ENCODE results near the gene MISP.
"Not testable (repeated sequence)": the region's sequence is repeated elsewhere in the genome, so short reads cannot be mapped to it uniquely, and the experiment has no call there.

Gene MISP

DNA sequence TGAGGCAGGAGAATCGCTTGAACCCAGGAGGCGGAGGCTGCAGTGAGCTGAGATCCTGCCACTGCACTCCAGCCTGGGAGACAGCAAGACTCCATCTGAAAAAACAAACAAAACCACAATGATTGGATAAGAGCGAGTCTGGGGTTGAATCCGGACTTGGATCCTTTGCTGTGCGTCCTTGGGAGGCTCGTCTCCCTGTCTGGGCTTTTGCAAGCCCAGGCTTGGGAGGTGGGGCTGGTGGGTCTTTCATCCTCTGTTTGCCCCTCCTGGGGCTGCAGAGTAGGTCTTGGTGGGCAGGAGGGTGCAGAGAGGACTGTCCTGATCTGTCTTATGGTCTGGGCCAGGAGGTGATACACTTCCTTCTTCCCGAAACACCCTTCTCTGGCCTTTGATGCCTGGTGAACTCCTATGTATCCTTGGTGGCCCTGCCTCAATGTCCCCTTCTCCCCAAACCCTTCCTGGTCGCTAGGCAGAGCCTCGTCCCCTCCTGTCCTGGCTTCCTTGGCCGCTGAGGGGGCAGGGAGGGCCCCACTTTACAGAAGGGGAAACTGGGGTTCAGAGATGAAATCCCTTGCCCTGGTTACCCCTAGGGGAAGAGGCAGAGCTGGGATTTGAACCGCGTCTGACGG lies 25.3 kb upstream of the MISP start:
- no peak for DNase-seq

DNA sequence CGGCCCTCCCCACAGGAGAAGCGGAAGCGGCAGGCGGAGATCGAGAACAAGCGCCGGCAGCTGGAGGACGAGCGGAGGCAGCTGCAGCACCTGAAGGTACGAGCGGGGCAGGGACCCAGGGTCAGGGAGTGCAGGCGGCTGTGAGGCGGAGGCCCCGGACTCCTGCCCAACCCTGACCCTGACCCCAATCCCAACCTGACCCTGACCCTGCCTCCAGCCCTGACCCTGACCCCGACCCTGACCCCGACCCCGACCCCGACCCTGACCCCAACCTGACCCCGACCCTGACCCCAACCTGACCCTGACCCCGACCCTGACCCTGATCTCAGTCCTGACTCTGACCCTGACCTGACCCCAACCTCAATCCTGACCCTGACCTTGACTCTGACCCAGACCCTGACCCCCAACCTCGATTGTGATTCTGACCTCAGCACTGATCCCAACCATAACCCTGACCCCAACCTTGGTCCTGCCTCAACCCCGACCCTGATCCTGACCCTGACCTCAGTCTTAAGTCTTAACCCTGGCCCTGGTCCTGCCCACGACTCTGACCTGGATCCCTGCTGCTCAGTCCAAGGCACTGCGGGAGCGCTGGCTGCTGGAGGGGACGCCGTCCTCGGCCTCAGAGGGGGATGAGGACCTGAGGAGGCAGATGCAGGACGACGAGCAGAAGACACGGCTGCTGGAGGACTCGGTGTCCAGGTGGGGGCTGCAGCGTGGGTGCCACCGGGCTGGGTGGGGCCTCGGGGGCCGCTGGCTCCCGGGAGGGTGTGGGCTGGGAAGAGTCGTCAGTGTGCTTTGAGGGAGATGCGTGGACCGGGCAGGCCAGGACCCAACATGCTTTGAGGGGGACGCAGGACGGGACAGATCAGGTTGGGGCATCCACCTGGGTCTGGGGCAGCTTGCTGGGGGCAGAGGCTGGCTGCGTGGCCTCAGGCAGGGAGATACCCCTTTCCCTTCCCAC lies 23.6 kb upstream of the MISP start:
- no peak for DNase-seq

DNA sequence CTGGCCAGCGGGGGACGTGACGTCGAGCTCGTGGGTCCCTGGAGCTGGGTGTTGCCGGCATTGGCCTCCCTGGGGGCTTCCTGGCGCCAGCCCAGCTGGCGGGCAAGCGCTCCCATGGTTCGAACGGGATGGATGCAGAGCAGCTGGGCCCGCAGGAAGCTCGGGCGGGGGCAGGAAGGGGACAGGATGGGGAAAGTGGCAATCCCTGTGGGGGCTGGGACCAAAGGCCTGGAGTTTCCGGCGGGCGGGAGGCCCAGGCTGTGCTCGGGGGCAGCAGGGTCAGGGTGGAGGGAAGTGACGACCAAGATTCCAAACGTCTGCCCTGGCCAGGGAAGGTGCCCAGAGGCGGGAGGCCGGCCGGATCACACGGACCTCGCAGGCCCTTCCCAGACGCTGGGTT lies 22.9 kb upstream of the MISP start:
- DNase-seq, result no peak

DNA sequence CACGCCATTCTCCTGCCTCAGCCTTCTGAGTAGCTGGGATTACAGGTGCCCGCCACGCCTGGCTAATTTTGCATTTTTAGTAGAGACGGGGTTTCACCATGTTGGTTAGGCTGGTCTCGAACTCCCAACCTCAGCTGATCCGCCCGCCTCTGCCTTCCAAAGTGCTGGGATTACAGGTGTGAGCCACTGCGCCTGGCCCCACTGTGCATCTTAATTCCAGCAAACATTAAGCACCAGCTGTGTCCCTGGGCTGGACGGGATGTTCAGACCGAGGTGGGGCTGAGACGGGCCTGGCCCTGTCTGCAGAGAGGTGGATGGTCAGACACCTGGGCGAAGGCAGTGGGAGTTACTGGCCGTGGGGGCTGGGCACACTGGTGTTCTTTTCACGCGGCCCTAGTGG lies 21.3 kb upstream of the MISP start:
- DNase-seq, result not testable (repeated sequence)

DNA sequence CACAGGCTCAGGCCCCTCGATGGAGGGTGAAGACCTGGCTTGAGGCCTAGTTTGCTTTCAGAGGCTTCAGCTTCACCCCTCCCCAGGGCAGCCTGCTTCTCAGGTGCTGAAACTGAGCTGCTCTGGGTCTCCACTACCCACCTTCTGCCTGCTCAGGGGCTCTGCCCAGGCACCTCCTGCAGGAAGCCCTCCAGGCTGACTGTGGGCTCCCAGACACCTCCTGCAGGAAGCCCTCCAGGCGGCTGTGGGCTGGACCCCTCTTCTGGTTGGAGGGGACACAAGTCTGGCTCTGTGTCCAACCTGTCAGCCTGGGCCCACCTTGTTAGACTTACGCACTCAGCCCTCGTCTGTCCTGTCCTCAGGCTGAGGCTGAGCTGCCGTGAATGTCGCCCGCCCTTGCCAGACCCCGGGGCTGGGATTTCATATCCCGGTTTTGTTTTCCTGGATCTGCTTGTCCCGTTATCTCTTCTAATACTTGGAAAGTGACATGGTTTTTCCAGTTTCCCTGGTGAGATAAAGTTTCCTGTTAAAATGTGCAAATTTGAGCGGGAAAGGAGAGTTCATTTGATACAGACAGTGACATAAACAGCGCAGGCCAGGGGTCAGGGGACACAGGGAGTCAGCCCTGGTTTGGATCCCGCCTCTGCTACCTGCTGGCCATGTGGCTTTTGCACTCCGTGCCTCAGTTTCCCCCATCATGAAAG lies 20.8 kb upstream of the MISP start:
- DNase-seq, result no peak

DNA sequence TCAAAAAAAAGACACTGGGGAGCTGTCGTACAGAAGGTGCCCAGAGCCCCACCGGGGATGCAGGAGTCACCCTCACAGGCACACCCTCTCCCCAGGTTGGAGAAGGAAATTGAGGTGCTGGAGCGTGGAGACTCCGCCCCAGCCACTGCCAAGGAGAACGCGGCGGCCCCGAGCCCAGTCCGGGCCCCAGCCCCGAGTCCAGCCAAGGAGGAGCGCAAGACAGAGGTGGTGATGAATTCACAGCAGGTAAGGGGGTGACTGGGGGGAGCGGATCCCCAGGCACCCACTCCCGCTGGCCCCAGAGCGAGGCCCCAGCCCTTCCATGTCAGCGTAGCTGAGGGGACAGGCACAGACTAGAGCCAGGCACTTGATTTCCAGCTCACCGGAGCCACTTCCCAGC lies 19.9 kb upstream of the MISP start:
- DNase-seq, result no peak

DNA sequence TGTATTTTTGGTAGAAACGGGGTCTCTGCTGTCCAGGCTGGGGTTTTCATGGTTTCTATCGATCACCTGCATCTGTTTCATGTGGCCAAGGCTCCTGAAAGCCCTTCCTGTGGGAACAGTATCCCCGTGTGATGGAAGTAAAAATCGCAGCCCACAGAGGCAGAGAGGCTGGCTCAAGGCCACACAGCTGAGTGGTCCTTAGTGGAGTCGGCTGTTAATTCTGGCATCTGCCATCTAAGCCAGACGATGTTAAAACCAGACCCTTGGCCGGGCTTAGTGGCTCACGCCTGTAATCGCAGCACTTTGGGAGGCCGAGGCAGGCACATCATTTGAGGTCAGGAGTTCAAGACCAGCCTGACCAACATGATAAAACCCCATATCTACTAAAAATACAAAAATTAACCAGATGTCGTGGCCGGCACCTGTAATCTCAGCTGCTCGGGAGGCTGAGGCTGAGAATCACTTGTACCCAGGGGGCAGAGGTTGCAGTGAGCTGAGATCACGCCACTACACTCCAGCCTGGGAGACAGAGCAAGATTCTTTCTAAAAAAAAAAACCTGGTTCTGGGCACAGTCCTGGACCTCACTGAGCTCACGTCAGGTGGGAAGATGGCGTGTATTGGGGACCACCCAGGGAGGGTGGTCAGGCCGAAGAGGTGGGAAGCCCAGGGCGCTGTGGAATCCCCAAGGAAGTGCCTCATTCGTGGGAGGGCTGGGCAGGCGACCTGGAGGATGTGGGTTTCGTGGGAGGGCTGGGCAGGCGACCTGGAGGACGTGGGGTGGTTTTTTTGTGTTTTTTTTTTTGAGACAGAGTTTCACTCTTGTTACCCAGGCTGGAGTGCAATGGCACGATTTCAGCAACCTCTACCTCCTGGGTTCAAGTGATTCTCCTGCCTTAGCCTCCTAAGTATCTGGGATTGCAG lies 18.5 kb upstream of the MISP start:
- no peak for DNase-seq

DNA sequence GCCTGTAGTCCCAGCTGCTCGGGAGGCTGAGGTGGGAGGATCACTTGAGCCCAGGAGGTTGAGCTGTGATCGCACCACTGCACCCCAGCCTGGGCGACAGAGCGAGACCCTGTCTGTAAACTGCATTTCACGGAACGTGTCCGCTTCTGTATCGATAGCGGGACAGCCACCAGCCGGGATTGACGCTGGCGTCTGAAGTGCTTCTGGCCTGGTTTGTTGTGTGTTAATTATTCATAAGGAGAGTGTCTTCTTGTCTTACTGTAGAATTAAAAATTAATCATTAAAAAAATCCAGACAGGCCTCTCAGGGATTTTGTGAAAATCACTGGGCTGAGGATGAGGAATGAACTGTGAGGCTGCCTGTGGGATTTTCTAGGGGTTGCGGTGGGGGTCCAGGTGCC lies 16.2 kb upstream of the MISP start:
- DNase-seq, result no peak

DNA sequence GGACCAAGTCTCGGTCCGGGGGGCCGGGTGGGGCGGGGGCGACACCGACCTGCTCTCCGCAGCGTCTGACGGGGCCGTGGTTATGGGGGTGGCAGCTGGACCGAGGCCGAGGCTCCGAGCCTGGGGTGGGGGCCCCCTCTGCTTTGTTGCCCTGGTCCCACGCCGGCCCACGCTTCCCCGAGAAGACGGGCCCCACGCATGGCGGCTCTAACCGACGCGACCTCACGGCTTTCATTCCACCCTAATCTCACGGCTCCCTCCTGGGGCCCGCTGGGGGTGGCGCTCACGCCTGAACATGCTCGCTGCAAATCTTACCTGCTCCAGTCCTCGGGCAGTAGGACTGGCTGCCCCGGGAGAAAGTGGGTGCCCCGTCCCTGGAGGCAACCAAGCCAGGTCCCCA lies 14.8 kb upstream of the MISP start:
- DNase-seq, result no peak

DNA sequence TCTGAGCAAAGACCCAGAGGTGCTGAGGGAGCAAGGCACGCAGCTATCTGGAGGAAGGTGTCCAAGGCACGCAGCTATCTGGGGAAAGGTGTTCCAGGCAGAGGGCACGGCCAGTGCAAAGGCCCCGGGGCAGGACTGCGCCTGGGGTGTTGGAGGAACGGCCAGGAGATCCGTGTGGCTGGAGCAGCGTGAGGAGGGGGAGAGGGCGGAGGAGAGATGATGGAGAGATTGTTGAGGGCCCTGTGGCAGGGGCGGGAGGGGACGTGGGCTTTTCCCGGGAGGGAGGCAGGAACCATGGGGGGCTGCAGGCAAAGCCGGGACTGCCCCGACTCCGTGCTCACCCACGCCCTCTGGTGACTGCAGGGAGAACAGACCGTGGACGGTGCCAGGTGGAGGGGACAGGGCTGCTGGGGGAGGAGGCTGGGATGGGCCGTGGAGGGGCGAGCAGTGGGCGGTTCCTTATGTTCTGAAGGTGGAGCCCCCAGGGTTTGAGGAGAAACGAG lies 13.3 kb upstream of the MISP start:
- peak; percentile 56 for DNase-seq

DNA sequence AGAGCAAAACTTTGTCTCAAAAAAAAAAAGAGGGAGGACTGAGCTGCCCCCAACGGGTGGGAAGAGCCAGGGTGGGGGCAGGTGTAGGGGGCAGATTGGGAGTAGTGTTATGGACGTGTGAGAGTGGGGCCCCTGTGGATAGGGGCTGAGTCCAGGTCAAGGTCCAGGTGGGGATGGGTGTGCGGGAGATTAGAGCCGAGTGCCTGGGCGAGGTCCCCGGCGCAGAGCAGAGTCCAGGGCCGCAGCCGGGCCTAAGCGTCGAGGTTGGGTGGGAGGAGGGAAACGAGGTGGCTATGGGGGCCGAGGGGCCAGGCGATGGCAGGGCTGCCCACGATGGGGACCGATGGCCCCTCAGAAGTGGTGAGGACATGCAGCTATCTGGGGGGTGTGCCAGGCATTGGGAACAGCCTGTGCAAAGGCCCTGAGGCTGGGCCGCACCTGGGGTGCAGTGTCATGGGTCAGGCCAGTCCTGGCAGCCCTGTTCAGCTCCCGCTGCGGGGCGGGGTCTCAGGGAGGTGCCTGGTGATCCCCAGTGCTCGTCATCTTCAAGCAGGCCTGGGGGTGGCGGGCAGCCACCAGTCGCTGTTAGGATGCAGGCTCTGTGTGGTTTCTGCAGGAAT lies 12.3 kb upstream of the MISP start:
- DNase-seq, result no peak

DNA sequence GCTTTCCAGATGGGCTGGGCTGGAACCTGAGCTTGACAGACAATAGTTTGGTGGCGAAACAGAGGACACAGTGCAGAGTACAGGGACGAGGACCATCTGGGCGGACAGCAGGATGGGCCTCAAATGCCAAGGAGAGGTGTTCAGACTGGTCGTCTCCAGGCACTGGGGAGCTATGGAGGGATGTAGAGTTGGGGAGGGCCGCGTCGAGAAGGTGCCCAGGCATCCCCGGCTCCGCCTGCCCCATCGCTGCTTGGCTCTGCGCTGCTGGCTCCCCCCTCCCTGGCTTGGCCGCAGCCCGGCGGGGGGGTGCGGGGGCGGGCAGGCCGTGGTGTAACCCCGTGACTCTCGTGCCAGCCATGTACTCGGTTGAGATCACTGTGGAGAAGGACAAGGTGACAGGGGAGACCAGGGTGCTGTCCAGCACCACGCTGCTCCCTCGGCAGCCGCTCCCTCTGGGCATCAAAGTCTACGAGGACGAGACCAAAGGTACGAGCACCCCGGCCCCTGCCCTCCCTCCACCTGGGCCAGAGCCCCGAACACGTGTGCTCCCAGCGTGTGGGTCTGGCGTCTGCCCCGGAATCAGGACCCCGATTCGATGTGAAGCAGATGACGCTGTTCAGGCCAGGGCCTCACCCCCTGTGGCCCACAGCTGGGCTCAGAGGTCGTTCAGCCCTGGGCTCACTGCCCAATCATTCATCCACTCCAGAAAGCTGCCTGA lies 10.8 kb upstream of the MISP start:
- no peak for DNase-seq

DNA sequence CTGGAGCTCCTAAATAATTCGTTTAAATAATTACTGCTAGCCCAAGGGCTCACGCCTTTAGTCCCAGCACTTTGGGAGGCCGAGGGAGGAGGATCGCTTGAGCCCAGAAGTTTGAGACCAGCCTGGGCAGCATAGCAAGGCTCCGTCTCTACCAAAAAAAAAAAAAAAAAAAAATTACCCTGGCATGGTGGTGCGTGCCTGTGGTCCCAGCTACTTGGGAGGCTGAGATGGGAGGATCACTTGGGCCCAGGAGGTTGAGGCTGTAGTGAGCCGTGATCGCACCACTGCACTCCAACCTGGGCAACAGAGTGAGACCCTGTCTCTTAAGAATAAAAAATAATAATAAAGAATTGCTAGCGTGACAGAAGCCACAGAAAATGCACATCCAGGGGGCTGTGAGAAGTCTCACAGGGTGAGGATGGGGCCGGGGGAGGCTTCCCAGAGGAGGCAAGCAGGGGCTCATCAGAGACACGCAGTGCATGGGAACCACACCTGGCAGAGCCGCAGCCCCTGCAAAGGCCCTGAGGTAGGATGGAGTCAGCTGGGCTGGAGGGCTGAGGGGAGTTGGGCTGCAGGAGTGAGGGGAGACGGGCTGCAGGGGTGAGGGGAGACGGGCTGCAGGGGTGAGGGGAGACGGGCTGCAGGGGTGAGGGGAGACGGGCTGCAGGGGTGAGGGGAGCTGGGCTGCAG lies 10.0 kb upstream of the MISP start:
- not testable (repeated sequence) for DNase-seq

DNA sequence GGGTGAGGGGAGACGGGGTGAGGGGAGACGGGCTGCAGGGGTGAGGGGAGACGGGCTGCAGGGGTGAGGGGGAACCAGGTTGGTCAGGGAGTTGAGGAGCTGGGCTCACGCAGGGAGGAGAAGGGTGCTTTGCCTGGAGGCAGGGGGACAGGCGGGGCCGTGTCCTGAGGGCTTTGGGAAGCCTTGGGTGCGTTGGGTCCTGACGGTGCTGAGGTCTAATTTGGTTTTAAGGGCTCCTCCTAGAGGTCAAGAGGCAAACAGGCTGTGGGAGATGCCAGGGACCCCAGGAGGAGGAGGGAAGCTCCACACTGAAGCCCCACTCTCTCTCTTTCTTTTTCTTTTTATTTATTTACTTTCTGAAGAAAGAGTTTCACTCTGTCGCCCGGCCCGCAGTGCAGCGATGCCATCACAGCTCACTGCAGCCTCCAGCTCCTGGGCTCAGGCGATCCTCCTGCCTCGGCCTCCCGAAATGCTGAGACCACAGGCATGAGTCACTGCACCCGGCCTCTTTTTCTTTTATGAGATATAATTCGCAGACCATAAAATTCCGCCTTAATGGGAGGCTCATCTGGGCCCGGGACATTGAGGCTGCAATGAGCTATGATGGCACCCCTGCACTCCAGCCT lies 9.3 kb upstream of the MISP start:
- peak; percentile 26 for DNase-seq

DNA sequence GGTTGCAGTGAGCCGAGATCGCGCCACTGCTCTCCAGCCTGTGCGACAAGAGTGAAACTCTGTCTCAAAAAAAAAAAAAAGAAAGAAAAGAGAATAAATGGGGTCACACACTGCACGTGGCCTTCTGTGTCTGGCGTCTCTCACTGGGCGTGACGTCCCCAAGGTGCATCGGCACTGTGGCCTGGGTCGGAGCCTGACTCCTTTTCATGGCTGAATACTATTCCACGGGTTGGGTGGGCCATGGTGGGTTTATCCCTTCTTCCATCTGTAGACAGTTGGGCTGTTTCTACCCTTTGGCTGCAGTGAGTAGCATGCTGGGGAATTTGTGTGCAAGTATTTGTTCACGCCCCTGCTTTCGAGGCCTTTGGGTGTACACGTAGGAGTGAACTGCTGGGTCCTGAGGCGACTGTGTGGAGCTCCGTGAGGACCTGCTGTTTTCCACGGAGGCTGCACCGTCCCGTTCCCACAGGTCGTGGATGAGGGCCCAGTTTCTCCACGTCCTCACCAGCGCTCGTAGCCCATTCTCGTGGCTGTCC lies 8.3 kb upstream of the MISP start:
- DNase-seq, result no peak

DNA sequence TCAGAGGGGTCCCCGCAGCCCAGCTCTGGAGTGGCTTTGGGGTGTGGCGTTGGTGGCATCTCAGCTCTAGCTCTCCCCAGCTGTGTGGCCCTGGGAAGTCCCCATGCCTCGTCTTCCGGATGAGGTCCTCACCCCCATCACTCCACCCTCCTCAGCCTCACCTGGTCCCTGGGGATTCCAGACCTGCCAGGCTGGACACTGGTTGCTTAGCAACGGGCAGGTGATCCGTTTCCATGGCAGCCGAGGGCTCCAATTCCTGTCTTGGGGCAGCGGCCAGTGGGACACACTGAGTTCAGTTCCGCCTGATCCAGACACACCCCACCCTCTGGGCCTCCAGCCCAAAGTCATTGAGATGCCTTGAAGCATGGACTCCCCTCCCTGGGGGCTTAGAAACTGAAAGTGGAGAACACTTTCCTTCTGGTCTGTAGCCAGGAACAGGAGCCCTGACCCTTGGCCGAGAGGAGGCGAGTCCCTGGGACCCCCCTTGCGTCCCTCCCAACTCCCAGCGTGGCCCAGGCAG lies 7.7 kb upstream of the MISP start:
- DNase-seq, result no peak

DNA sequence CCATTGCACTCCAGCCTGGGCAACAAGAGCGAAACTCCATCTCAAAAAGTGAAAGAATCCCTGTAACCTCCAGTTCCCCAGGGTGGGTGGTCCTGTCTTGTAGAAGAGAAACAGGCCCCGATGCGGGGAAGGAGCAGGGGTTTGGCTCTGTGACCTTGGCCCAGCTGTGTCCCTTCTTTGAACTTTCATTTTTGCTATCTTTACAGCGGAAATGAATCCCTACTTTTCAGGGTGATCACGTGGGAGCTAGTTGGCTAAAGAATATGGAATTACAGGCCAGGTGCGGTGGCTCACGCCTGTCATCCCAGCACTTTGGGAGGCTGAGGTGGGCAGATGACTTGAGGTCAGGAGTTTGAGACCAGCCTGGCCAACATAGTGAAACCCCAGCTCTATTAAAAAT lies 5.8 kb upstream of the MISP start:
- DNase-seq, result not testable (repeated sequence)

DNA sequence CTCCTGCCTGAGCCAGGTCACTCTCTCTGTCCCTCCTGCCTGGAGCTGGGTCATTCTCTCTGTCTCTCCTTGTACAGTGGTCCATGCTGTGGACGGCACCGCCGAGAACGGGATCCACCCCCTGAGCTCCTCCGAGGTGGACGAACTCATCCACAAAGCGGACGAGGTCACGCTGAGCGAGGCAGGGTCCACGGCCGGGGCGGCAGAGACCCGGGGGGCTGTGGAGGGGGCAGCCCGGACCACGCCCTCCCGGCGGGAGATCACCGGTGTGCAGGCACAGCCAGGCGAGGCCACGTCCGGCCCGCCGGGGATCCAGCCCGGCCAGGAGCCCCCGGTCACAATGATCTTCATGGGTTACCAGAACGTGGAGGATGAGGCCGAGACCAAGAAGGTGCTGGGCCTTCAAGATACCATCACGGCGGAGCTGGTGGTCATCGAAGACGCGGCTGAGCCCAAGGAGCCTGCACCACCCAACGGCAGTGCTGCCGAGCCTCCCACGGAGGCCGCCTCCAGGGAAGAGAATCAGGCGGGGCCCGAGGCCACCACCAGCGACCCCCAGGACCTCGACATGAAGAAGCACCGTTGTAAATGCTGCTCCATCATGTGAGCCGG lies 4.6 kb upstream of the MISP start:
- no peak for DNase-seq

DNA sequence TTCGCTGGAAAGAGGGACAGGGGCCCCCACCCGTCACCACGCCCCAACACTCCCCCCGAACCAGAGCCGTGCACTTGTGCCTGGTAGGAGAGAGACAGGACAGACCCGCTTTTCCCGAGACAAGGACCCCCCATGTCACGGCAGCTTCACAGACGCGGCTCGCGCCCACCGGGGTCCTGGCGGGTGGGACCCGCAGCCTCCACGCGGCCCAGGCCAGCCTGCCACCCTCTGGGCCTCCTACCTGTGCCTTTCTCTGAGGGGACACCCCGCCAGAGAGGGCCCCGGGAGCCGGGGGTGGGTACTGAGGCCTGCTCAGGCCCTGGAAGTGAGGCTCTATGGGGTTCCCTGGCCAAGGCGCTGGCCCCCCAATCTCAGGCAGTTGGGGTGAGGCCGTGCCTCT lies 4.0 kb upstream of the MISP start:
- no peak for DNase-seq

Data from CD4-positive, alpha-beta T cell treated with Interleukin-21 for 1 hour (primary cell).